ENCODE results near the gene FCN1.

The FCN1 gene

DNA sequence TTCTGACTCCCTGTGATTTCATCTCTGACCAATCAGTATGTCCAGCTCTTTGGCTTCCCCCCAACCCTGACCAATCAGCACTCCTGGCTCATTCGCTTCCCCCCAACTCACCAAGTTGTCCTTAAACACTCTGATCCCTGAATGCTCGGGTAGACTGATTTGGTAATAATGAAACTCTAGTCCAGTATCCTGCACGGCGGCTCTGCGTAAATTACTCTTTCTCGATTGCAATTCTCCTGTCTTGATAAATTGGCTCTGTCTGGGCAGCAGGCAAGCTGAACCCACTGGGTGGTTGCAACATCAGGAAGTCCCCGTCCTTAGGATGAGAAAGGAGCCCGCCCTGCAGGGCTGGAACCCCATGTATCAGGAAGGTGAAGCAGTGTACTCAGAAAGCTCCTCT, 26.7 kb downstream of the FCN1 start:
- DNase-seq: no peak

DNA sequence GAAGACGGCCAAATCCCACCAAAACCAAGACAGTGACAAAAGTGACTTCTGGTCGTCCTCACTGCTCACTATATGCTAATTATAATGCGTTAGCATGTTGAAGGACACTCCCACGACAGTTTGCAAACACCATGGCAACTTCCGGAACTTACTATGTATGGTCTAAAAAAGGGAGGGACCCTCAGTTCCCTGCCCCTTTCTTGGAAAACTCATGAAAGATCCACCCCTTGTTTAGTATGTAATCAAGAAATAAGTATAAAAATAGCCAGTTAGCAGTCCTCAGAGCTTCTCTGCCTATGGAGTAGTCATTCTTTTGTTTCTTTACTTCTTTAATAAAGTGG, 27.6 kb downstream of the FCN1 start:
- DNase-seq: no peak

DNA sequence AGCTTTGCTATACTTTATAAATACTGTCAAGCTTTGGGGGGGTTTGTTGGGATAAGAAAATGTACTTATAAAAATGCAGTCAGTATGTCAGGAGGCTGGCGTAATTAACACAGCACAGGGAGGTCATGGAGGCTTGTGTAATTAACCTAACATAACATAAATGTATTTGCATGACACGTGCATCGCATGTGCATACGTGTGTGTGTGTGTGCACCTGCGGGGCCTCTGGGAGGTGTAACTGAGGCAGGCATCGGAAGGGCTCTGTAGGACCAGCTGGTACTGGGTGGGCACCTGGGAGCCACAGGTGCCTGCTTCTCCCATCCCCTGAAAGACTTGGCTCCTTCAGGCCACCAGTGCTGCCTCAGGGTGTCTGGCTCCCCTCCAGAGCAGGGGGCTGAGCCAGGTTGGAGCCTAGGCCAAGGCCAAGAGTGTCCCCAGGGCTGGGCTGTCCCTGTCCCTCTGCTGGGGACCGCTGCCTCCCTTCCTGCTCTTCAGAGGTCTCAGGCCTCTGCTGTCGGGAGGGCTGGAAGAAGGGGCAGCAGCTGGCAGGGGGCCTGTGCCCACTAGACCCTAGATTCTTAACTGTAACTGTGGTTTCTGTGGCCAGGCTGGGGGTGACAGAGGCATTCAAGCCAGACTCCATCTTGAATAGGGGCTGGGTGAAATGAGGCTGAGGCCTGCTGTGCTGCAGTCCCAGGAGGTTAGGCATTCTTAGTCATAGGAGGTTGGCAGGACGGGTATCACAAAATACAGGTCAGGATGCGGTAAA, 28.1 kb downstream of the FCN1 start:
- no peak for DNase-seq

DNA sequence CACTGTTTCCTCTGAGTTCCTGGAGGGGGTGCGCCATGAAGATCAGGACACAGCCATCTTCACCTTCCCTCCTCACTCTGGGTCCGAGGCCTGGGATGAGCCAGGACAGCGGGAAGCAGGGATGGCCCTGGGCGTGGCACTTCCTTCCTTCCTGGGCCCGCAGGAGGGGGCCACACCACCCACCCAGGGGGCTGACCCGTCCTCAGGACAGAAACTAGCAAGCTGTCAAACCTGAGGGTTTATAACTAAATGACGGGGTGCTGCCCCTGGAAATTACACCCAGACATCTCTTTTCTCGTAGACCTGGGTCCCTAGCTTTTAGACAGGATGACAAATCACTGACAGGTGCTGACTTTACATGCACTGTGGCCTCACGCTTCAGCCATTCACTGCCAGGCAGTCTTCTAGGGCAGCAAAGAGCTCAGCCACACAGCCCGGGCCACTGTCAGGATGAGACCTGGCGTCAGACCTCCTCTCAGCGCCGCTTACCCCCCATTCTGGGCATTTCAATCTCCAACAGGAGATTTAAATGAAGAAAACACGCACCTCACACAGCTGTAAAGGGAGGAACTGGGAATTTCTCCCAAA, 29.0 kb downstream of the FCN1 start:
- DNase-seq: no peak

DNA sequence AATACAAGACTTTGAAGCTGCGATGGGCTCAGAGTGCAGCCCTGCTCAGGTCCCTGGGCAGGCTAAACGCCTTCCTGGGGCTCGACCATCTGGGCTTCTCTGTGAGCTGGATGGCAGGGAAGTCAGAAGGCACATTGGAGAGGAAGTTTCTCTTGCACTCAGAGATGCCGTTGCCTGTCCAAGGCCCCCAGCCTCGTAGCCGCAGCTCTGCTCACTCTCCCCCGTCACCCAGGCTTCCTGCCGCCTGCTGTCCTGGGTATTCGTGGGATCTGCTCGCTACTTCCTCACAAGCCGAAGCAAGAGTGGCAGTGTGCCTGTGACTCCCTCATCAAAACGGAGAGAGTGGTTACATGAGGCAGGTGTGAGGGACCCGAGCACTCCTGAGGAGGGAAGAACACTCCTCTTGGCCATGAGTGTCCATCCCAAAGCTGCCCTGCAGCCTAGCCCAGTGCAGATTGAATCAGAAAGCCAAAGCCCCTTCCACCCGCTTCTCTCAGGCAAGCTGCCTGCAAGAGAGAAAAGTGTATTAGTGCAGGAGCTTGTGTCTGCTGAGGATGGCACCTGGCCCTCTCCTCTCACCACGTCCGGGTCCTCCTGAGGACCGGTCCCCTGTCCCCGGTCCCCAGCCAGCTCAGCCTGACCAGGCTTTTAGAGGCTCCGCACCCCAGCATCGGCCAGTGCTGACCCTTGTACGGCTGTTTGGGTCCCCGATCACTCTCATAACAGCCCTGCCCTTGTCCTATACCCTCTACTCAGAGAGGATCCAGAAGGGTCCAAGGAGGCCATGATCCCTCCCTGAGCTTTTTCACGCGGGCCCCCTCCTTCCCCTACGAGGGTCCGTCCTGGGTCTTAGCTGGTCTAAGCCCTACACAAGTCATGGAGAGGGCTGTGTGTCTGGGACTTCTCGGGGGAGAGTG, 29.8 kb downstream of the FCN1 start:
- DNase-seq: no peak

DNA sequence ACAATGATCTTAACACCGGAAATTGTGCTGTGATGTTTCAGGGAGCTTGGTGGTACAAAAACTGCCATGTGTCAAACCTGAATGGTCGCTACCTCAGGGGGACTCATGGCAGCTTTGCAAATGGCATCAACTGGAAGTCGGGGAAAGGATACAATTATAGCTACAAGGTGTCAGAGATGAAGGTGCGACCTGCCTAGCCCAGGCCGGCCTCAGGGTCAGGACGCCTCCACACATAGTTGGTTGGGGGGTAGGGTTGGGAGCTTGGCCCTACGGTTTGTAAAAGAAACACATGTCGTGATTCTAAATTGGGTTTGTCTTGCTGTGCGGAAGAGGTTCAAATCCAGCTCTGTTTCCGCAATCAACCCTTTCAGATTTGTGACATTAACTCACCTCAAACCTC, 30.5 kb downstream of the FCN1 start:
- DNase-seq: no peak

DNA sequence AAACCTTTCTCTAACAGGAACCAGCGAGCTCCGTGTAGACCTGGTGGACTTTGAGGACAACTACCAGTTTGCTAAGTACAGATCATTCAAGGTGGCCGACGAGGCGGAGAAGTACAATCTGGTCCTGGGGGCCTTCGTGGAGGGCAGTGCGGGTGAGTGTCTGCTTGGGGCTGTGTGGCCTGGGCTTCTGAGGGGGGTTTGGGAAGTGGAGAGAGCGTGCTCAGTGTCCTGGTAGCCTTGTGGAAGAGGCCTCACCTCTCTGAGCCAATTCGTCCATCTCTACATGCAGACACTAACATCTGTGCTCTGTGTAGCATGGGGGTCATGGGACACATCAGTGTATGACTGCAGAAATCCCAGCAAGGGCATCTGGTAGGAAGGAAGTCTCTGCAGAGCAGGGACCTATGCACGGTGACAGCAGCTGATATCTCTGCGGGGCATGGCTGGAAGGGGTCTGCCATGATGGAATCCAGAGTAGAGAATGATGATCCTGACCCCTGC, 31.2 kb downstream of the FCN1 start:
- no peak for DNase-seq

DNA sequence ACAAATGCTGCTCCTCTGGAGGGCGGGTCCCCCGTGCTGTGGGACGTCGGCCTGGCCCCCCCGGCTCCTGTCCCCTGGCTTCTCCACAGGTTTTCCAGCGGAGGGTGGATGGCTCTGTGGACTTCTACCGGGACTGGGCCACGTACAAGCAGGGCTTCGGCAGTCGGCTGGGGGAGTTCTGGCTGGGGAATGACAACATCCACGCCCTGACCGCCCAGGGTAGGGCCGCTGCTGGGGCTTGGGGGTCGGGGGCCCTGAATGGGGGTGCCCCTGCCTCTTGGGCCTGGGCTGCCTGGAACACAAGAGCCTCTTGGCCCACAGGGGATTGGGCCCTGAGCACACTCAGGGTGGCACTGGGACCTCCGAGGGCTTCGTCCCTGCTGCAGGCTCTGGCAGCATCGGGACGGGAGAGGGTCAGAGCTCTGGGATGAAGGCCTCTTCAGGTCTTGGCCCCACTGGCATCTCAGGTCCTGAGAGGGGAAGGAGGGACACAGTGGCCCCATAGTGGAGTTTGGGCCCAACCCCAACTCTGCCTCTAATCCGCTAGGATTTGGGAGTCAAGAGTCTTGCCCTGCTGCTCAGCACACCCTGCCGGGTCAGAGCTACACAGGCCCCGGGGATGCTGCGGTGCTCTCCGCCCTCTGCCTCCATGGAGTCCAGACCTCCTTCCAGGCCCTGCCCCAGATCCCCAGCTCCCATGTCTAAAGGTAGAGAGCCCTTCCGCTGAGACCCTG, 31.9 kb downstream of the FCN1 start:
- DNase-seq: no peak

DNA sequence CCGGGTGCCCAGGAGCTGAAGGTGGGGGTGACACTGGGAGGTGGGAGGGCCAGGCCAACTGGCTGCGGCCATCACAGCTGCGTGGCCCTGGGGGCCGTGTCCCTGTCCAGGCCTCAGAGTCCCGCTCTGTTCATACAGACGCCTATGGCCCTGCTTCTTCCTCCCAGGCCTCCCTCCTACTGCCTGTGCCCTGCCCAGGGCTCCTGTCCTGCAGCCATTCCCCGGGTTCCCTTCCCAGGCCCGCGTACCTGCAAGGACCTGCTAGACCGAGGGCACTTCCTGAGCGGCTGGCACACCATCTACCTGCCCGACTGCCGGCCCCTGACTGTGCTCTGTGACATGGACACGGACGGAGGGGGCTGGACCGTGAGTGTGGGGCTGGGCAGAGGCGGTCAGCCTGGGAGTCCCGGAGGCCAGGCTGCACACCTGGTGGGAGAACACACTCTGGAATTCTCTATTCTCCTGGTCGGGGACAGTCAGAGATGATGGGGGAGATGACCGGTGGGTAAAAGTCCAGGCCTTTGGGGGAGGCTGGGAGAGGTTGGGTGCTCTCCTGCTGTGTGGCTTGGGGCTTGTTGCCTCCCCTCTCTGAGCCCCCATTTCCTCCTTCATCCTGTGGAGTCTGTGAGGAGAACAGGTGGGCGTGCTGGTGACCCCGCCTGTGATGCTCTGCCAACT, 32.6 kb downstream of the FCN1 start:
- no peak for DNase-seq

DNA sequence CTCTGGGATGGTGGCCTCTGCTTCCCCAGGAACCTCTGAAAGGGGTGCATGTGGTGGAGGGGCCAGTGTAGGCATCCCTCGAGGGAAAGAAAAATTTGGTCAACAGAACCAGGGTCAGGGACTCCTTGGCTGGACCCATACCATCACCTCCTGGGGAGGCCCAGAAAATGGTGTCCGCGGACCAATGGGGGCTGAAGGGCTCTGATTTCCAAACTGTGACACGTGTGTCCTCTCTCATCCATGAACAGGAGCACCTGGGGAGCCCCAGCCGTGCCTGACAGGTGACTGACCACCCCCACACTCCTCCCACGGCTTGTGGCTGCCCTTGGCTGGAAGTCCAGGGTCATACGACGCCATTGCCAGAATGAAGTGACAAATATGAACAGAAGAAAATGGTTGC, 33.2 kb downstream of the FCN1 start:
- DNase-seq: no peak

DNA sequence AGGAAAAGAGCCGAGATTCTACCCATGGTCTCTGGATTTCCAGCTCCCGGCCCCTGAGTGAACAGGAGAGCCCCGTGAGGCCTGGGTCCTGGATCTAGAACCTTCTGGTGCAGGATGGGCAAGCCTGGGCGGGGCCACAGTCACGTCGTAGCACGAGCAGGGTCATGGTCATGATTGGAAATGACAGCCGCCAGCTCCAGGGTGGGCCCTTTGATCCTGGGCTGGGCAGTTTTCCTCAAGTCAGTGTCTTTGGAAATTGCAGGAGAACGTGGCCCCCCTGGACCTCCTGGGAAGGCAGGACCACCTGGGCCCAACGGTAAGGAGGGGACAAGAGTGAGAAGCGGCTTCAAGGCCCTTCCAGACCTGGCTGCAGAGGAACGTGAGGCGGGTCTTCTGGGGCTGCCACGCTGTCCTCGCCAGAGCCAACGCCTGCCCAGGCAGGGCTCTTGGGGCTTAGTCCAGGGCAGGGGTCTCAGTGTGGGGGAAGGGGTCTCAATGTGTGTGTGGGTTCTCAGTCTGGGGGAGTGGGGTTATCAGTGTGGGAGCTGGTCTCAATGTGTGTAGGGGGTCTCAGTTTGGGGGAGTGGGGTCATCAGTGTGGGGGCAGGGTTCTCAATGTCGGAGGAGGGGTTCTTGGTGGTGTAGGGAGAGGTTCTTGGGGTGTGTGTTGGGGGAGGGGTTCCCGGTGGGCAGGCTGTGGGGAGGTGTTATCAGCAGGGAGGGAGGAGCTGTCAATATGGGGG, 34.5 kb downstream of the FCN1 start:
- no peak for DNase-seq

DNA sequence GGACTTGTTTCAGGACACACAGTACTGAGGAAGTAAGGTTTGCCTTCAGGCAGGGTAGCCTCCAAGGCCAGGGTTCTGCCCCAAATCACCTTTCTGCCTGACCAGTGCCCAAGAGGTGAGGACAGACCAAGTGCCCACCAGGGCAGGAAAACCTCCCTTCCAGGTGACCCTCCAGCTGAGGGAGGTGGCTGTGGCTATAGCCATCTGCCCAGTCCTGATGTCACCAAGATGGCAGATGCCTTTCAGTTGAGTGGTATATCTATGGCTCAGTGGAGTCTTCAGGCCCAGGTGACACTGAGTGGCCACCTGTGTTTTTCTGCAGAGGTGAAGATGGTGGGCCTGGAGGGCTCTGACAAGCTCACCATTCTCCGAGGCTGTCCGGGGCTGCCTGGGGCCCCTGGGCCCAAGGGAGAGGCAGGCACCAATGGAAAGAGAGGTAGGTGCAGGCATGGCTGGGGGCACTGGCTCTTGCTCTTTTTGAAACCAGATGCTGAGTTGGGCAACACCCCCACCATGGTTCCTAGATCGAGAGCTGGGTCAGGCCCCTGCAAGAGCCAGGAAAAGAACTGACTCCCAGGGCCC, 35.4 kb downstream of the FCN1 start:
- no peak for DNase-seq

DNA sequence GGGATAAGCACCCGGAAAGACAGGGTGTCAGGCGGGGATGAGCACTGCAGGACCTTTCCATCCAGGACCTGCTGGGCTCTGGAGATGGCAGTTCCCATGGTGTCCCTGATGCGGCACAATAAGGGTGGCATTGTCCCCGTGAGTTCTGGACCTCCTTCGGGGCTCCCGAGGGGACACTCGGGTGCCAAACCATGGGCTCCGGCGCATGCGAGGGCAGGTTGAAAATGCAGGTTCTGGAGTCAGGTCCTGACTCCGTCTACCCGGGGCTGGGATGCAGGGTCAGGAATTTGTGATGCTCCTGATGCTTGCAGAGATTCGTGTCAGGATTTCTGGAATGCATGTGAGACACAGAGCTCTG, 36.4 kb downstream of the FCN1 start:
- no peak for DNase-seq

DNA sequence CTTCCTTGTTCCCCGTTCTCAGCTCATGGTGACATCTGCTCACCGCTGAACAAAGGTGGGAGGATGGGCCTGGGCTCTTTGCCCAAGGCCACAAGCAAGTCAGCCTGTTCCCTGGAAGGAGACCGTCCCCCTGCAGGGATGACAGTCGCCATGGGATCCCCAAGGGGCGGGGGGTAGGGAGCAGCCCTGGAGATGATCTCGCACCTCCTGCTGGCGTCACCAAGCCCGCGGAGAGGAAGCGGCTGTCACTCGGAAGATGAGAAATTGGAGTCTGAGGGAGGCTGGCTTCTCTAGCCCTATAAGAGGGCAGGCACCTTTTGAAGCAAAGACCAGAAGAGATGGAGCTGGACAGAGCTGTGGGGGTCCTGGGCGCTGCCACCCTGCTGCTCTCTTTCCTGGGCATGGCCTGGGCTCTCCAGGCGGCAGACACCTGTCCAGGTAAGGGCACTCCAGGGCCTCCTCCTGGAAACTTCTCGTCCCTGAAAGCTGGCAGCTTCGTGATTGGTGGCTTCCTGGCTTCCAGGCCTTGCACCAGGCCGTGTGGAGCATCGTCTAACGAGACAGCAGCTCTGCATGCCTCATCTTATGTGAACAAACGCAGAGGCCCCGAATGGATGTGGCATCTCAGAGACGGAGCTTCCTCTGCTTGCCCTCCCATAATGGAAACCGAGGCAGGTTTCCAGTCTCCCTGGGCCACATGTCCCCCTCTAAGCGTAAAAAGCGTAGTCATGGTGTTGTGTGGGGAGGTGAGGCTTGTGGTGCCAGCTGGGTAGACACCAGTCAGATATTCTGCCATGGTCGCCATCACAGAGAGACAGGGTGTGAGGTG, 37.0 kb downstream of the FCN1 start, which contains the start of gene FCN2:
Gene FCN2 (plus strand): TSS at position 327 of the 829 bp plus-strand sequence. CDS start 12 bp downstream, at position 339.
- DNase-seq: no peak

DNA sequence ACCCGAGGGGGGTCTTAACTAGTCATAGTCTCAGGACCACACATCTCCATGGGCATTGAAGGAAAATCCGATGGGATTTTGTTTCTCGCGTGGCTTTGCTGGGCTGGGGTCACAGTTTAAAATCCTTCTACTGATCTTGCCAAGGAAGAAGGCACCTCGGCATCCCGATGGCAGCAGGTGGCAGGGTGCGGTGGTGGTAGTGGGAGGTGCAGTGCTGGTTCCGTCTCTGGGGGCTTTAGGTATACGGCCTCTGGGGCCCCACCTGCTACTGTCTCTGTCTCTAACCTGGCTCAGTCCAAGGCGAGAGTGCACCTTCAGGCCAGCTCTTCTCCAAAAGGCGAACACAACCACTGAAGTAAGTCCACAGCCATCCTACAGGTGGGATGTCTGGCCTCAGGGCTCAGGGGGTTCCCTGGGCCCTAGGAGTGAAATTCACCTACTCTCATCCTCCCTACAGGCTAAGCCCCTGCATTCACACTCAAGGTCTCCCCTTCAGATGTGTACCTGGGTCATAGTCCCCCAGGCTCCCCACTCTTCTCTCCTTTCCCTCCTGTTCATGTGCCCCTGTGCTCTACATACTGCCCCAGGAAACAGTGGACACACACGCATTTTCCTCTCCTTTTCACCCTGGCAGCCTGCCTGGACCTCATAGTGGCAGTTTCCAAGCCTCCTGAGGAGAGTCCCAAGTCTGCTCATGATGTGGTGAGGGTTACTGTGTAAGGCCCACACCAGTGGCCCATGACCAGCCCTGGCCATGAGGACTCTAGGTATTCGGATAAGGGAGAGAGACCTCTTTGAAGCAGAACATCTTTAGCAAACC, 37.8 kb downstream of the FCN1 start:
- DNase-seq: no peak

DNA sequence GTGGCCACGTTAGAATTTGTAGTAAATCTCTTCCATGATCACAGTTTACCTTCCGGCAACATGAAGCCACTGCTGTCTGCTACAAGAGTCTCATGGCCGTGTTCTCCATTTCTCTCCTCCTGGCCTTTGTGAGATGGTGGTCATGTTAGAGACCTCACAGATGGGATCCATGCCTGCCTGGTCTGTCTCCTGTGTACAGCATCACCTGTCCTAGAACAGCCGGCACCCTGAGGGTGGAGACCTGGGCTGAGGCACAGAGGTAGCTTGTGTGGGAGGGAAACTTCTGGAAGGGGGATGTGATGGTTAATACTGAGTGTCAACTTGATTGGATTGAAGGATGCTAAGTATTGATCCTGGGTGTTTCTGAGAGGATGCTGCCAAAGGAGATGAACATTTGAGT, 40.2 kb downstream of the FCN1 start:
- no peak for DNase-seq

DNA sequence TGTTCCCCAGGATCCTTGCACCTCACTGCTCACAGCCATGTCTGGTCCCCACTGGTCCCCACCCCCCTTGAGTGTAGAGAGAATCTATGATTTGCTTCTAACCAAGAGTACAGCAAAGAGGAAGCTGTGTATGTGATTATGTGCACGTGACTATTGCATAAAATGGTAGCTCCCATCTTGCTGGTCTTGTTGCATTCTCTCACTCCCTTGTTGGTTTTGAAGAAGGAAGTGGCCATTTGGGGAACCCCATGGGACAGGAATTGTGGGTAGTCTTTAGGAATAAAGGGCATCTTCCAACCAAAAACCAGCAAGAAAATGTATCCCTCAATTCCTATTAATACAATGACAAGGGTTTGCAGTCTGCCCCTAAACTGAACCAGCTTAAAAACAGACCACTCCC, 42.3 kb downstream of the FCN1 start:
- DNase-seq: no peak

DNA sequence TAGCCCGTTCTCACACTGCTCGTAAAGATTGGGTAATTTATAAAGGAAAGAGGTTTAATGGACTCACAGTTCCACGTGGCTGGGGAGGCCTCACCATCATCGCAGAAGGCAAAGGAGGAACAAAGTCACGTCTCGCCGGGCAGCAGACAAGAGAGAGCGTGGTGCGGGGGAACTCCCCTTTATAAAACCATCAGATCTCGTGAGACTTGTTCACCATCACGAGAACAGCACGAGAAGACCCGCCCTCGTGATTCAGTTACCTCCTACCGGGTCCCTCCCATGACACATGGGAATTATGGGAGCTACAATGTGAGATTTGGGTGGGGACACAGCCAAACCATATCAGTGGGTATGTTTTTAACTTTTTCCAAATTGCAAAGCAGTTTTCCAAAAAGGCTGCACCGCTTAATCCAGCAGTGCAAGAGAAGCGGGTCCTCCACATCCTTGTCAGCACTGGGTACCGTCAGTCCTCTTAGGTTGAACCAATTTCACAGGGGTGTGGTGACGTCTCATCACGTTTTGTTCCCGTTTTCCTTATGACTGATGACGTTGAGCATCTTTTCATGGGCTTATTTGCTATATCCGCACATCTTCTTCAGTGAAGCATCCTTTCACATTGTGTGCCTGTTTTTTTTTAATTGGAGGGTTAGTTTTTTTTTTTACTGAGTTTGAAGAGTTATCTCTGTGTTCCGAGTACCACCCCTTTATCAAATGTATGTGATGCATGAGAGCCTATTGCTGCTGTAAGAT, 45.1 kb downstream of the FCN1 start:
- DNase-seq: no peak

Measured in fibroblast of skin of scalp (primary cell).